Osteoblast (primary cell): Measurements from ENCODE around the gene DUSP7. TPM values are rescaled to one million over a fixed set of nuclear protein-coding genes. Genes with fewer than 3 reads are reported as not detected.
A peak's percentile ranks its signal among the peaks of the same experiment; 100 is the strongest.

Experiments
- DNase-seq: peaks from one replicate; pipeline ENCODE4 v3.0.0; 2011; ENCODE audit warnings: low spot score, mixed read lengths; ENCODE audit not compliant: insufficient read length; ENCODE audit errors: missing footprints
- H2AFZ ChIP-seq: 2 replicates; pipeline ENCODE4 v1.6.0; 2011; ENCODE audit warnings: mild to moderate bottlenecking, low read length
- H3K27ac ChIP-seq: 2 replicates; pipeline ENCODE4 v1.5.1; 2011; ENCODE audit warnings: mild to moderate bottlenecking, low read depth, low read length, moderate library complexity
- H3K27me3 ChIP-seq: 2 replicates; pipeline ENCODE4 v1.6.0; 2012; ENCODE audit warnings: mild to moderate bottlenecking, control low read depth, inconsistent platforms, low read length, moderate library complexity; ENCODE audit not compliant: insufficient read depth
- H3K36me3 ChIP-seq: 2 replicates; pipeline ENCODE4 v1.5.1; 2011; ENCODE audit warnings: mild to moderate bottlenecking, low read length, control low read depth, moderate library complexity; ENCODE audit not compliant: insufficient read depth
- H3K4me1 ChIP-seq: 2 replicates; pipeline ENCODE4 v1.5.1; 2011; ENCODE audit warnings: mild to moderate bottlenecking, low read length, control low read depth, moderate library complexity; ENCODE audit not compliant: insufficient read depth
- H3K4me2 ChIP-seq: 2 replicates; pipeline ENCODE4 v1.6.0; 2011; ENCODE audit warnings: mild to moderate bottlenecking, low read length; ENCODE audit not compliant: insufficient read depth
- H3K4me3 ChIP-seq: fragments of 200-600 bp; sonication (generic); 3 replicates; pipeline ENCODE4 v1.5.1; 2012; ENCODE audit warnings: mild to moderate bottlenecking, low read length, inconsistent platforms; ENCODE audit not compliant: insufficient read depth
- H3K79me2 ChIP-seq: 2 replicates; pipeline ENCODE4 v1.6.0; 2012; ENCODE audit warnings: mild to moderate bottlenecking, low read length, control low read depth, inconsistent platforms; ENCODE audit not compliant: insufficient read depth
- H3K9me3 ChIP-seq: 2 replicates; pipeline ENCODE4 v1.5.1; 2011; ENCODE audit warnings: low read depth, low read length, control low read depth
- H4K20me1 ChIP-seq: 2 replicates; pipeline ENCODE4 v1.6.0; 2012; ENCODE audit warnings: mild to moderate bottlenecking, low read length, control low read depth; ENCODE audit not compliant: insufficient read depth
- total RNA-seq: library from RNA; depleted of rRNA; stranded (reverse); fragments of >200 nt; gene quantifications from 2 replicates; pipeline ENCODE4 v1.2.3, GENCODE V29; 2012
- TF ChIP-seq, protein P1 (sequence below): IDR thresholded peaks from 2 replicates; pipeline ENCODE4 v1.5.1; 2011; ENCODE audit warnings: mild to moderate bottlenecking, low read depth, low read length, moderate library complexity; ENCODE audit errors: extremely low read depth

The DUSP7 gene
- total RNA-seq, 1 donor: 12.7 TPM

GRCh38 chr3:52021489-52022268, 34.7 kb downstream of the DUSP7 start:
- H2AFZ ChIP-seq: peak overlapping the region; percentile 59
- peak overlapping the region; percentile 46 for H3K27ac ChIP-seq
- H3K27me3 ChIP-seq: no peaks in the 10 kb centered on the region
- peak overlapping the region; percentile 69 for H3K4me2 ChIP-seq
- no peak overlapping the region for H3K4me3 ChIP-seq
- no peaks in the 10 kb centered on the region for H4K20me1 ChIP-seq
- DNase-seq: no peak
- no peaks in the 10 kb centered on the region for H3K9me3 ChIP-seq
- H3K79me2 ChIP-seq: no peaks in the 10 kb centered on the region
- no peaks in the 10 kb centered on the region for H3K36me3 ChIP-seq
- peaks cover 32% of the 10 kb centered on the region for H3K4me1 ChIP-seq
- TF ChIP-seq, protein P1, sequence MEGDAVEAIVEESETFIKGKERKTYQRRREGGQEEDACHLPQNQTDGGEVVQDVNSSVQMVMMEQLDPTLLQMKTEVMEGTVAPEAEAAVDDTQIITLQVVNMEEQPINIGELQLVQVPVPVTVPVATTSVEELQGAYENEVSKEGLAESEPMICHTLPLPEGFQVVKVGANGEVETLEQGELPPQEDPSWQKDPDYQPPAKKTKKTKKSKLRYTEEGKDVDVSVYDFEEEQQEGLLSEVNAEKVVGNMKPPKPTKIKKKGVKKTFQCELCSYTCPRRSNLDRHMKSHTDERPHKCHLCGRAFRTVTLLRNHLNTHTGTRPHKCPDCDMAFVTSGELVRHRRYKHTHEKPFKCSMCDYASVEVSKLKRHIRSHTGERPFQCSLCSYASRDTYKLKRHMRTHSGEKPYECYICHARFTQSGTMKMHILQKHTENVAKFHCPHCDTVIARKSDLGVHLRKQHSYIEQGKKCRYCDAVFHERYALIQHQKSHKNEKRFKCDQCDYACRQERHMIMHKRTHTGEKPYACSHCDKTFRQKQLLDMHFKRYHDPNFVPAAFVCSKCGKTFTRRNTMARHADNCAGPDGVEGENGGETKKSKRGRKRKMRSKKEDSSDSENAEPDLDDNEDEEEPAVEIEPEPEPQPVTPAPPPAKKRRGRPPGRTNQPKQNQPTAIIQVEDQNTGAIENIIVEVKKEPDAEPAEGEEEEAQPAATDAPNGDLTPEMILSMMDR: no peak

GRCh38 chr3:52020796-52021195, 35.6 kb downstream of the DUSP7 start:
- Histone ChIP-seq H3K4me2 (no peak overlapping the region), H3K27me3 (no peaks in the 10 kb centered on the region), H3K79me2 (no peaks in the 10 kb centered on the region), H3K4me3 (no peak overlapping the region), H3K27ac (no peak overlapping the region), H2AFZ (peak overlapping the region; percentile 29), H3K36me3 (no peaks in the 10 kb centered on the region), H3K4me1 (peaks cover 32% of the 10 kb centered on the region), H3K9me3 (no peaks in the 10 kb centered on the region), H4K20me1 (no peaks in the 10 kb centered on the region)
- TF ChIP-seq, protein P1: no peak
- no peak for DNase-seq

DNA sequence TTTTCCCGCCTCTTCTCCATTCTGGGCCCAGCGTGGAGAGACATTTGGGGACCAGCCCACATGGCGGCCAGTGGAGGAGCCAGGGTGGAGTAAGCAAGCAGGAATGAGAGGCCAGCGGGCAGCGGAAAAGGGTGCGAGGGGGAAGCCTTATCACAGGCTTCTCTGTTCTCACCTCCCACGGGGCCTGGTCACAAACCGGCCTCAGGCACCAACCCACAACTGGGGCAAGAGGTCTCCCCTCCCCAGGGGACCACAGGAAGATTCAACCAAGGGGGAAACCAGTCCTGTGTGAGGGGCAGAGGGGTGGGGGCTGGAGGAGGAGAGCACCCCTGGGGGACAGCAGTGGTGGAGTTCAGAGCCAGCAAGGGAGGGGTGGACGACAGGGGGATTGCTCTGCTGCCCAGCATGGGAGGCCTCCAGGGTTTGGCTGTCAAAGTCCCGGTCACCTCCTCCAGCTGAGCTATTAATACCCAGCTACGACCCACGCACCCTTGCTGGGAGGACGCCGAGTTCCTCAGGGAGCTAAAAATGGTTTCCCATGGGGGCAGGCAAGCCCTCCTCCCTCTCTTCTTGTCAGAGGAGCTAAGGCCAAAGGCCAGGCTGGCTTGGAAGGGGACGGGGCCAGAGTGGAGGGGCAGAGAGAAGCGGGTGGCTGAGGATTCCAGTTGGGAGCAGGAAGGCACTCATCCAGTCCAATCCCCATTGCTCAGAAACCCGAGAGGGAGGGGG, 36.9 kb downstream of the DUSP7 start:
- Histone ChIP-seq H4K20me1 (no peaks in the 10 kb centered on the region), H3K4me3 (no peak overlapping the region), H3K9me3 (no peaks in the 10 kb centered on the region), H3K36me3 (no peaks in the 10 kb centered on the region), H3K4me2 (no peak overlapping the region), H3K27me3 (no peaks in the 10 kb centered on the region), H3K27ac (no peak overlapping the region), H2AFZ (peak overlapping the region; percentile 5), H3K4me1 (peaks cover 32% of the 10 kb centered on the region), H3K79me2 (no peaks in the 10 kb centered on the region)
- DNase-seq: no peak
- TF ChIP-seq, protein P1: no peak

DNA sequence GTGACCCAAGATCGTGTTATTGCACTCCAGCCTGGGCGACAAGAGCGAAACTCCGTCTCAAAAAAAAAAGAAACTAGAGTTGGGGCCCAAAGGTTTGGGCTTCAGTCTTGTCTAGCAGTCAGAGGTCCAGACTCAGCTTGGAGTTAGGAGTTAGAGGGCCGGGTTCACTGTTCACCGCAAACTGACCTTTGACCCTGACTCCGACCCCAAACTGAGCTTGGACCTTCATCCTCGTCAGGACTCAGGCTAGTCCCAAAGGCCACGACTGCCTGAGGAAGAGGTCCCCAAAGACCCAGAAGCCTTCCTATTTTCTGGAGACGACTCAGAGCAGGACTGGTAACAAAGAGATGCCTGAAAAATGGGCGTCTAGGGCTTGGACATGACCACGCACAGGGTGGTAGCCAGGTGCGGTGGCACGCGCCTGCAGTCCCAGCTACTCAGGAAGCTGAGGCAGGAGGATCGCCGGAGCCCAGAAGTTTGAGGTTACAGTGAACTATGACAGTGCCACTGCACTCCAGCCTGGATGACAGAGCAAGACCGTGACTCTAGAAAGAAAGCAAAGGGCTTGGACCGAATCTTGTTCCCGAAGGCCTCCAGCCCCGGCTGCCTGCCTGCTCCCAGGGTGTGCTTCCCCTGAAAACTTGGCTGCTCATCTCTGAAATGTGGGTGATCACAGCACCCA, 37.9 kb downstream of the DUSP7 start:
- Histone ChIP-seq H3K4me3 (no peak overlapping the region), H3K79me2 (no peaks in the 10 kb centered on the region), H3K36me3 (no peaks in the 10 kb centered on the region), H3K27me3 (no peaks in the 10 kb centered on the region), H2AFZ (no peak overlapping the region), H3K27ac (no peak overlapping the region), H3K9me3 (no peaks in the 10 kb centered on the region), H4K20me1 (no peaks in the 10 kb centered on the region), H3K4me2 (no peak overlapping the region), H3K4me1 (peaks cover 25% of the 10 kb centered on the region)
- no peak for DNase-seq
- TF ChIP-seq, protein P1: no peak
